WTC11 (cell line): Measurements from ENCODE around the gene TLCD1. TPM values are rescaled to one million over a fixed set of nuclear protein-coding genes. Genes with fewer than 3 reads are reported as not detected.
A peak's percentile ranks its signal among the peaks of the same experiment; 100 is the strongest.

Source experiments
- ATF2 ChIP-seq: sonication (generic); formaldehyde crosslinking; IDR thresholded peaks from 2 replicates; pipeline ENCODE4 v1.8.1; 2022; ENCODE audit warnings: low read depth, missing genetic modification reagents, borderline replicate concordance
- CREB1 ChIP-seq: sonication (generic); formaldehyde crosslinking; IDR thresholded peaks from 2 replicates; pipeline ENCODE4 v1.8.0; 2023; ENCODE audit warnings: mild to moderate bottlenecking, missing genetic modification reagents
- E2F4 ChIP-seq: sonication (generic); formaldehyde crosslinking; IDR thresholded peaks from 2 replicates; pipeline ENCODE4 v1.8.1; 2022; ENCODE audit warnings: low read depth, mild to moderate bottlenecking, moderate library complexity, missing genetic modification reagents, borderline replicate concordance
- FOXK1 ChIP-seq: sonication (generic); formaldehyde crosslinking; IDR thresholded peaks from 2 replicates; pipeline ENCODE4 v1.8.0; 2022; ENCODE audit warnings: mild to moderate bottlenecking, moderate library complexity, missing genetic modification reagents
- GRHL2 ChIP-seq: fragments of 250-450 bp; sonication (Bioruptor Pico); IDR thresholded peaks from 2 replicates; pipeline ENCODE4 v1.8.0; 2022; ENCODE audit warnings: mild to moderate bottlenecking, moderate library complexity; ENCODE audit not compliant: insufficient replicate concordance, severe bottlenecking
- JAZF1 ChIP-seq: fragments of 250-450 bp; sonication (Bioruptor Pico); IDR thresholded peaks from 2 replicates; pipeline ENCODE4 v1.9.0; 2021; ENCODE audit warnings: moderate library complexity, mild to moderate bottlenecking, inconsistent platforms
- NR1H2 ChIP-seq: sonication (generic); formaldehyde crosslinking; IDR thresholded peaks from 2 replicates; pipeline ENCODE4 v1.9.0; 2021; ENCODE audit warnings: mild to moderate bottlenecking, moderate library complexity, missing genetic modification reagents
- PRDM15 ChIP-seq: sonication (generic); formaldehyde crosslinking; IDR thresholded peaks from 2 replicates; pipeline ENCODE4 v1.8.0; 2022; ENCODE audit warnings: missing genetic modification reagents
- PRRX2 ChIP-seq: fragments of 250-450 bp; sonication (Bioruptor Pico); IDR thresholded peaks from 2 replicates; pipeline ENCODE4 v1.8.0; 2021; ENCODE audit warnings: mild to moderate bottlenecking
- SMAD3 ChIP-seq: sonication (generic); formaldehyde crosslinking; IDR thresholded peaks from 2 replicates; pipeline ENCODE4 v1.8.0; 2022; ENCODE audit warnings: missing genetic modification reagents, mild to moderate bottlenecking, borderline replicate concordance
- ZNF219 ChIP-seq: sonication (generic); formaldehyde crosslinking; IDR thresholded peaks from 2 replicates; pipeline ENCODE4 v1.8.0; 2023; ENCODE audit warnings: missing genetic modification reagents, mild to moderate bottlenecking, borderline replicate concordance
- ZNF396 ChIP-seq: fragments of 250-450 bp; sonication (Bioruptor Pico); IDR thresholded peaks from 2 replicates; pipeline ENCODE4 v1.8.0; 2021; ENCODE audit warnings: mild to moderate bottlenecking, moderate library complexity, borderline replicate concordance
- ZNF423 ChIP-seq: fragments of 250-450 bp; sonication (Bioruptor Pico); IDR thresholded peaks from 2 replicates; pipeline ENCODE4 v2.1.2; 2022; ENCODE audit warnings: mild to moderate bottlenecking, moderate library complexity
- total RNA-seq: library from RNA; stranded (reverse); gene quantifications from 3 replicates; pipeline ENCODE4 v1.2.3, GENCODE V29; 2021
- TF ChIP-seq, protein P1 (sequence below): sonication (generic); formaldehyde crosslinking; IDR thresholded peaks from 2 replicates; pipeline ENCODE4 v1.8.0; 2022; ENCODE audit warnings: mild to moderate bottlenecking, missing genetic modification reagents
- TF ChIP-seq, protein P2 (sequence below): fragments of 250-450 bp; sonication (Bioruptor Pico); IDR thresholded peaks from 2 replicates; pipeline ENCODE4 v1.8.0; 2021; ENCODE audit warnings: mild to moderate bottlenecking
- TF ChIP-seq, protein P3 (sequence below): fragments of 250-450 bp; sonication (Bioruptor Pico); IDR thresholded peaks from 2 replicates; pipeline ENCODE4 v1.9.0; 2021; ENCODE audit warnings: mild to moderate bottlenecking, borderline replicate concordance
- TF ChIP-seq, protein P4 (sequence below): sonication (generic); formaldehyde crosslinking; IDR thresholded peaks from 2 replicates; pipeline ENCODE4 v1.8.0; 2022; ENCODE audit warnings: mild to moderate bottlenecking, missing genetic modification reagents

Gene TLCD1
- total RNA-seq, 1 experiment from 2014 or later = 36.0 TPM

DNA sequence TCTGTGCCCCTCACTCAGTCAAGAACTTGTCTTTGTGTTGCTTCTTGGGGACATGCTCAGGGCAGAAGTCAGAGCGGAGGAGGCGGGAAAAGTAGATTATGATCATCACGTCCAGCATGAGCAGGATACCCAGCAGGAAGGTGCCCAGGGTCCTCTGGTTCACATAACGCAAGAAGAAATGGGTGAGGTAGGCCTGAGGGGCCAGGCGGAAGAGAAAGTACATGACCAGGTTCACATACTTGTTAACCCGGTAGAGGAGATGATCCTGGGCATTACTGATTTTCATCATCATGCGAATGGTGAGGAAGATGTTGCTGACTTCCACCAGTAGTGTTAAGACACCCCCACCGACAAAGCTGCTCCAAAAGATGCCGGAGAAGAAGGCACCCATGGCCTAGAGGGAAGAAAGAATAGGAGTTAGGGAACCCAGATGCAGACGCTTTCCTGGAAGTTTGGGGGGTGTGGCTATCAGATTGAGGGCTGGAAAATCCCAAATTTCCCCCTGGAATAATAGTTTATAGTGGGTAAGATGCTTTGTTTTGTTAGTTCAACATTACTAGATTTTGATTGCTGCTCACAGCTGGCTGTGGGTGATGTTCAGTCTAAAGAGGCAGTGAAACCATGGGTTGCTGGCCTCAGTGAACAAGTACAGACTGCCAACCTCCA is 1.4 kb downstream of the TLCD1 start (continued):
- TF ChIP-seq PRDM15 (CRISPR knock-in tag) (no peak), NR1H2 (no peak), ZNF396 (CRISPR knock-in tag) (no peak), ATF2 (CRISPR knock-in tag) (no peak), GRHL2 (no peak), ZNF219 (CRISPR knock-in tag) (no peak), FOXK1 (CRISPR knock-in tag) (no peak), E2F4 (no peak), CREB1 (CRISPR knock-in tag) (no peak), JAZF1 (CRISPR knock-in tag) (no peak), ZNF423 (CRISPR knock-in tag) (no peak), SMAD3 (CRISPR knock-in tag) (0 out of 2 replicates have a peak, but pooled peaks have one; percentile 37), PRRX2 (CRISPR knock-in tag) (no peak)
- TF ChIP-seq, protein P1, sequence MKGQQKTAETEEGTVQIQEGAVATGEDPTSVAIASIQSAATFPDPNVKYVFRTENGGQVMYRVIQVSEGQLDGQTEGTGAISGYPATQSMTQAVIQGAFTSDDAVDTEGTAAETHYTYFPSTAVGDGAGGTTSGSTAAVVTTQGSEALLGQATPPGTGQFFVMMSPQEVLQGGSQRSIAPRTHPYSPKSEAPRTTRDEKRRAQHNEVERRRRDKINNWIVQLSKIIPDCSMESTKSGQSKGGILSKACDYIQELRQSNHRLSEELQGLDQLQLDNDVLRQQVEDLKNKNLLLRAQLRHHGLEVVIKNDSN = 0 out of 2 replicates have a peak, but pooled peaks have one; percentile 16
- TF ChIP-seq, protein P2, sequence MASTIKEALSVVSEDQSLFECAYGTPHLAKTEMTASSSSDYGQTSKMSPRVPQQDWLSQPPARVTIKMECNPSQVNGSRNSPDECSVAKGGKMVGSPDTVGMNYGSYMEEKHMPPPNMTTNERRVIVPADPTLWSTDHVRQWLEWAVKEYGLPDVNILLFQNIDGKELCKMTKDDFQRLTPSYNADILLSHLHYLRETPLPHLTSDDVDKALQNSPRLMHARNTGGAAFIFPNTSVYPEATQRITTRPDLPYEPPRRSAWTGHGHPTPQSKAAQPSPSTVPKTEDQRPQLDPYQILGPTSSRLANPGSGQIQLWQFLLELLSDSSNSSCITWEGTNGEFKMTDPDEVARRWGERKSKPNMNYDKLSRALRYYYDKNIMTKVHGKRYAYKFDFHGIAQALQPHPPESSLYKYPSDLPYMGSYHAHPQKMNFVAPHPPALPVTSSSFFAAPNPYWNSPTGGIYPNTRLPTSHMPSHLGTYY (CRISPR knock-in tag) = peak; percentile 9; the same call in 1 of the 2 replicates
- TF ChIP-seq, protein P3, sequence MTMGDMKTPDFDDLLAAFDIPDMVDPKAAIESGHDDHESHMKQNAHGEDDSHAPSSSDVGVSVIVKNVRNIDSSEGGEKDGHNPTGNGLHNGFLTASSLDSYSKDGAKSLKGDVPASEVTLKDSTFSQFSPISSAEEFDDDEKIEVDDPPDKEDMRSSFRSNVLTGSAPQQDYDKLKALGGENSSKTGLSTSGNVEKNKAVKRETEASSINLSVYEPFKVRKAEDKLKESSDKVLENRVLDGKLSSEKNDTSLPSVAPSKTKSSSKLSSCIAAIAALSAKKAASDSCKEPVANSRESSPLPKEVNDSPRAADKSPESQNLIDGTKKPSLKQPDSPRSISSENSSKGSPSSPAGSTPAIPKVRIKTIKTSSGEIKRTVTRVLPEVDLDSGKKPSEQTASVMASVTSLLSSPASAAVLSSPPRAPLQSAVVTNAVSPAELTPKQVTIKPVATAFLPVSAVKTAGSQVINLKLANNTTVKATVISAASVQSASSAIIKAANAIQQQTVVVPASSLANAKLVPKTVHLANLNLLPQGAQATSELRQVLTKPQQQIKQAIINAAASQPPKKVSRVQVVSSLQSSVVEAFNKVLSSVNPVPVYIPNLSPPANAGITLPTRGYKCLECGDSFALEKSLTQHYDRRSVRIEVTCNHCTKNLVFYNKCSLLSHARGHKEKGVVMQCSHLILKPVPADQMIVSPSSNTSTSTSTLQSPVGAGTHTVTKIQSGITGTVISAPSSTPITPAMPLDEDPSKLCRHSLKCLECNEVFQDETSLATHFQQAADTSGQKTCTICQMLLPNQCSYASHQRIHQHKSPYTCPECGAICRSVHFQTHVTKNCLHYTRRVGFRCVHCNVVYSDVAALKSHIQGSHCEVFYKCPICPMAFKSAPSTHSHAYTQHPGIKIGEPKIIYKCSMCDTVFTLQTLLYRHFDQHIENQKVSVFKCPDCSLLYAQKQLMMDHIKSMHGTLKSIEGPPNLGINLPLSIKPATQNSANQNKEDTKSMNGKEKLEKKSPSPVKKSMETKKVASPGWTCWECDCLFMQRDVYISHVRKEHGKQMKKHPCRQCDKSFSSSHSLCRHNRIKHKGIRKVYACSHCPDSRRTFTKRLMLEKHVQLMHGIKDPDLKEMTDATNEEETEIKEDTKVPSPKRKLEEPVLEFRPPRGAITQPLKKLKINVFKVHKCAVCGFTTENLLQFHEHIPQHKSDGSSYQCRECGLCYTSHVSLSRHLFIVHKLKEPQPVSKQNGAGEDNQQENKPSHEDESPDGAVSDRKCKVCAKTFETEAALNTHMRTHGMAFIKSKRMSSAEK = no peak
- TF ChIP-seq, protein P4, sequence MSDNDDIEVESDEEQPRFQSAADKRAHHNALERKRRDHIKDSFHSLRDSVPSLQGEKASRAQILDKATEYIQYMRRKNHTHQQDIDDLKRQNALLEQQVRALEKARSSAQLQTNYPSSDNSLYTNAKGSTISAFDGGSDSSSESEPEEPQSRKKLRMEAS = no peak
